WERI-Rb-1 (cell line): ENCODE results near the gene ZNF19.

Experiments
- DNase-seq: peaks from one replicate; pipeline ENCODE4 v3.0.0-alpha.2; 2020
- H3K27ac ChIP-seq: fragments of 250-450 bp; sonication (Bioruptor Pico); 2 replicates; pipeline ENCODE4 v1.5.1; 2020; ENCODE audit warnings: mild to moderate bottlenecking, moderate library complexity
- H3K27me3 ChIP-seq: fragments of 250-450 bp; sonication (Bioruptor Pico); 2 replicates; pipeline ENCODE4 v1.5.1; 2021; ENCODE audit warnings: mild to moderate bottlenecking, low read depth, moderate library complexity; ENCODE audit not compliant: insufficient read depth, severe bottlenecking
- H3K36me3 ChIP-seq: fragments of 250-450 bp; sonication (Bioruptor Pico); 2 replicates; pipeline ENCODE4 v1.5.1; 2020; ENCODE audit warnings: mild to moderate bottlenecking, moderate library complexity
- H3K4me3 ChIP-seq: 2 replicates; pipeline ENCODE4 v1.5.1; 2011; ENCODE audit warnings: low read depth, mild to moderate bottlenecking, control low read depth, low read length
- H3K9me3 ChIP-seq: fragments of 250-450 bp; sonication (Bioruptor Pico); 2 replicates; pipeline ENCODE4 v1.5.1; 2021; ENCODE audit warnings: mild to moderate bottlenecking, moderate library complexity; ENCODE audit not compliant: severe bottlenecking
- TF ChIP-seq, protein P1 (sequence below): IDR thresholded peaks from 2 replicates; pipeline ENCODE4 v1.5.1; 2011; ENCODE audit warnings: low read depth, mild to moderate bottlenecking, control low read depth, inconsistent platforms, low read length

Gene ZNF19

DNA sequence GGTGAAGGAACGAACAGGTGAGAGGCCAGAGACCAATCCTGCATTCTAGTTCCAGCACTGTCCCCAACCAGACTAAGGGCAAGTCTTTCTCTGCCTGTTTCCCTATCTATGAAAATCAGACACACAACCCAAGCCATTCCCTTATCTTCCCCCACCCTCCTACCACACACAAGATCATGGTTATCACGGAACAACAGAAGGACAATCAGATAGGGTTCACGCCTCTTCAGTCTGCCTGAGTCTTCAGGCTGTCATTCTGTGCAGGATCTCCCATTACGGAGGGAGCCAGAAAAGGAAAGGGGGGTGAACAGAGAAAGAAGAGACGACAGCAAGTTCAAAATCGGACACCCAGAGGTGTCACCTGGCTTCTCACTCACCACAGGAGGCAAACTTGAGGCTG, 58.4 kb downstream of the ZNF19 start:
- H3K9me3 ChIP-seq: no peaks in the 10 kb centered on the region
- TF ChIP-seq, protein P1, sequence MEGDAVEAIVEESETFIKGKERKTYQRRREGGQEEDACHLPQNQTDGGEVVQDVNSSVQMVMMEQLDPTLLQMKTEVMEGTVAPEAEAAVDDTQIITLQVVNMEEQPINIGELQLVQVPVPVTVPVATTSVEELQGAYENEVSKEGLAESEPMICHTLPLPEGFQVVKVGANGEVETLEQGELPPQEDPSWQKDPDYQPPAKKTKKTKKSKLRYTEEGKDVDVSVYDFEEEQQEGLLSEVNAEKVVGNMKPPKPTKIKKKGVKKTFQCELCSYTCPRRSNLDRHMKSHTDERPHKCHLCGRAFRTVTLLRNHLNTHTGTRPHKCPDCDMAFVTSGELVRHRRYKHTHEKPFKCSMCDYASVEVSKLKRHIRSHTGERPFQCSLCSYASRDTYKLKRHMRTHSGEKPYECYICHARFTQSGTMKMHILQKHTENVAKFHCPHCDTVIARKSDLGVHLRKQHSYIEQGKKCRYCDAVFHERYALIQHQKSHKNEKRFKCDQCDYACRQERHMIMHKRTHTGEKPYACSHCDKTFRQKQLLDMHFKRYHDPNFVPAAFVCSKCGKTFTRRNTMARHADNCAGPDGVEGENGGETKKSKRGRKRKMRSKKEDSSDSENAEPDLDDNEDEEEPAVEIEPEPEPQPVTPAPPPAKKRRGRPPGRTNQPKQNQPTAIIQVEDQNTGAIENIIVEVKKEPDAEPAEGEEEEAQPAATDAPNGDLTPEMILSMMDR: no peak
- H3K27me3 ChIP-seq: no peaks in the 10 kb centered on the region
- H3K27ac ChIP-seq: no peak overlapping the region
- no peak for DNase-seq
- H3K4me3 ChIP-seq: no peak overlapping the region
- H3K36me3 ChIP-seq: no peaks in the 10 kb centered on the region

- Histone ChIP-seq H3K27ac (no peak overlapping the region), H3K9me3 (no peaks in the 10 kb centered on the region), H3K4me3 (no peak overlapping the region), H3K27me3 (no peaks in the 10 kb centered on the region), H3K36me3 (no peaks in the 10 kb centered on the region)
- TF ChIP-seq, protein P1: no peak
- no peak for DNase-seq
Measured at GRCh38 chr16:71429581-71429980, 59.5 kb downstream of the ZNF19 start.

DNA sequence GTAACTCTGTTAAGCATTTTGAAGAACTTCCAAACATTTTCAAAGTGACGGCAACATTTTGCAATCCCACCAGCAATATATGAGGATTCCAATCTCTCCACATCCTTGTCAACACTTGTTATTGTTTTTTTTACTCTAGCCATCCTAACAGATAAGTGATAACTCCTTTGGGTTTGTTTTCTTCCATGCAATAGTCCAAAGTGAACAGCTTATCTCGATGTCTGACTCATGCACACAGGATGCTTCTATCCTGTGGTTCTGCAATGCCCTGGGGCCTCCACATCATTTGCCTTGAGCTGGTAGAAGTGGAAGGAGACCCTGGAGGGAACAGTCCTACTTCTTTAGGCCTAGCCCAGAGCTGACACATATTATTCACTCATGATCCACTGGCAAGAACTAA, 60.2 kb downstream of the ZNF19 start:
- no peak overlapping the region for H3K27ac ChIP-seq
- TF ChIP-seq, protein P1: no peak
- DNase-seq: no peak

GRCh38 chr16:71428385-71428784, 60.7 kb downstream of the ZNF19 start:
- no peak overlapping the region for H3K27ac ChIP-seq
- no peaks in the 10 kb centered on the region for H3K36me3 ChIP-seq
- no peaks in the 10 kb centered on the region for H3K9me3 ChIP-seq
- no peaks in the 10 kb centered on the region for H3K27me3 ChIP-seq
- TF ChIP-seq, protein P1: no peak
- no peak for DNase-seq
- H3K4me3 ChIP-seq: no peak overlapping the region

More for the DNA sequence above, 60.2 kb downstream of the ZNF19 start:
- Histone ChIP-seq H3K27me3 (no peaks in the 10 kb centered on the region), H3K9me3 (no peaks in the 10 kb centered on the region), H3K4me3 (no peak overlapping the region), H3K36me3 (no peaks in the 10 kb centered on the region)

DNA sequence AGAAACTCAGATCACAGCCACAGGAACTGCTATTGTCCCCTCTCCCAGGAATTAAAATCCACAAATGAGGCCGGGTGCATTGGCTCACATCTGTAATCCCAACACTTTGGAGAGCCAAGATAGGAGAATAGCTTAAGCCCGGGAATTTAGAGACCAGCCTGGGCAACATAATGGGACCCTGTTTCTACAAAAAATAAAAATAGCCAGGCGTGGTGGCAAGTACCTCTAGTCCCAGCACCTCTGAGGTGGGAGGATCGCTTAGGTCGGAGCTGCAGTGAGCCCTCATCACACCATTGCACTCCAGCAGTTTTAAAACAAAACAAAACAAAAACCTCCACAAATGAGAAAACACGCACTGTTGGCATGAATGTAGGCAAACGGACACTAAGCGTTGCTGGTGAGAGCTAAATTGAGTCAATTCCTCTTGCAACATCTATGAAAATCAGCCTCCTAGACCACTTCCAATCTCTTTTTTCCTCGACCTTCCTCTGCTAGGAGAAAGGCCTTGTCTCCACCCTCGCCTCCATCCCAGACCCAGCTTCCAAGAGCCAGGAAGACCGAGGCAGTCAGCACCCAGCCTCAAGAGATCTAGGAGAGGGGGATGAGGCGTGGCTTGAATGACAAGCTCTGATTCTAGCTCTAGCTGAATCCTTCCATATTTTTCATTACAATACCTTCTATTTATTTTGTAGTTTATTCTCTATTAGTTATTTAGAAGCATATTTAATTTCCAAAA, 62.1 kb downstream of the ZNF19 start:
- no peak for DNase-seq
- H3K27me3 ChIP-seq: no peaks in the 10 kb centered on the region
- H3K27ac ChIP-seq: no peak overlapping the region
- no peaks in the 10 kb centered on the region for H3K9me3 ChIP-seq
- TF ChIP-seq, protein P1: no peak
- H3K4me3 ChIP-seq: no peak overlapping the region
- H3K36me3 ChIP-seq: no peaks in the 10 kb centered on the region
